Panc1 (cell line): ENCODE data around the gene CD34. TPM values are rescaled to one million over a fixed set of nuclear protein-coding genes. Genes with fewer than 3 reads are reported as not detected.

Experiments used
- ATAC-seq: fragments of 200-7000 bp; cut with Tn5 transposase; 2 replicates; pipeline ENCODE4 v1.9.1; 2020; ENCODE audit warnings: mild to moderate bottlenecking, moderate library complexity
- BruUV-seq: library from RNA; stranded (reverse); fragments of 400-500 nt; replicated peaks from 2 replicates; lab custom pipeline; 2021; lab: Mats Ljungman, UMichigan
- CTCF ChIA-PET: fragments of 300-600 bp; sonication (Branson Sonifier 250); formaldehyde crosslinking; loops from one replicate; lab custom pipeline; 2022; ENCODE audit warnings: antibody characterized with exemption; lab: Charles Lee
- POLR2A ChIA-PET: fragments of 300-600 bp; sonication (Branson Sonifier 250); formaldehyde crosslinking; loops from one replicate; lab custom pipeline; 2022; ENCODE audit warnings: antibody characterized with exemption; lab: Charles Lee
- DNase-seq: peaks from one replicate; pipeline ENCODE4 v3.0.0-alpha.2; 2010; ENCODE audit warnings: low read depth, low spot score
- H3K27ac ChIP-seq: 2 replicates; pipeline ENCODE4 v1.5.1; 2011; ENCODE audit warnings: mild to moderate bottlenecking, low read length, inconsistent platforms
- H3K27me3 ChIP-seq: fragments of 200-500 bp; sonication (Bioruptor generic); 2 replicates; pipeline ENCODE4 v1.6.0; 2014; ENCODE audit warnings: low read length, inconsistent platforms; ENCODE audit not compliant: control insufficient read depth, insufficient read depth
- H3K36me3 ChIP-seq: fragments of 200-500 bp; sonication (Bioruptor generic); 2 replicates; pipeline ENCODE4 v1.5.1; 2014; ENCODE audit warnings: inconsistent platforms, mild to moderate bottlenecking, low read length, moderate library complexity; ENCODE audit not compliant: control insufficient read depth, insufficient read depth
- H3K4me1 ChIP-seq: 2 replicates; pipeline ENCODE4 v1.5.1; 2011; ENCODE audit warnings: inconsistent platforms, mild to moderate bottlenecking, low read length, moderate library complexity; ENCODE audit not compliant: control insufficient read depth, insufficient read depth
- H3K4me3 ChIP-seq, 2 experiments: 2 replicates each; pipeline ENCODE4 v1.5.1; 2011 to 2012; ENCODE audit warnings: low read depth in 2 of 2, low read length in 2 of 2, mild to moderate bottlenecking in 2 of 2, inconsistent platforms in 1 of 2, moderate library complexity in 1 of 2
- H3K9me3 ChIP-seq: fragments of 200-500 bp; sonication (Bioruptor generic); 2 replicates; pipeline ENCODE4 v1.5.1; 2014; ENCODE audit warnings: low read depth, mild to moderate bottlenecking, inconsistent platforms, low read length, moderate library complexity; ENCODE audit not compliant: control insufficient read depth, insufficient read depth
- POLR2AphosphoS5 ChIP-seq: IDR thresholded peaks from 2 replicates; pipeline ENCODE4 v1.6.1; 2012; ENCODE audit warnings: mild to moderate bottlenecking, low read depth, low read length, moderate library complexity
- SIN3A ChIP-seq: IDR thresholded peaks from 2 replicates; pipeline ENCODE4 v1.6.1; 2012; ENCODE audit warnings: low read depth, mild to moderate bottlenecking, low read length, moderate library complexity, borderline replicate concordance; ENCODE audit not compliant: insufficient read depth
- TCF7L2 ChIP-seq: IDR thresholded peaks from 2 replicates; pipeline ENCODE4 v1.6.1; 2011; ENCODE audit warnings: mild to moderate bottlenecking, low read depth, low read length, inconsistent platforms
- in situ Hi-C: cut with HindIII; loops from 2 replicates; pipeline ENCODE4 v1.10.0; 2016; ENCODE audit warnings: low sequenced_read_pairs, low pct_unique_long_range_greater_than_20kb
- intact Hi-C: fragments of 100-400 bp; cut with micrococcal nuclease; formaldehyde crosslinking; loops from one replicate; pipeline ENCODE4 v1.10.0; 2022; ENCODE audit not compliant: unreplicated experiment
- total RNA-seq: library from RNA; stranded (reverse); gene quantifications from one replicate; pipeline ENCODE4 v1.2.1, GENCODE V29; 2021; ENCODE audit not compliant: unreplicated experiment
- TF ChIP-seq, protein P1 (sequence below), 2 experiments: IDR thresholded peaks; 2 replicates each; pipeline ENCODE4 v1.6.1; 2011 to 2012; ENCODE audit warnings: low read depth in 2 of 2, control low read depth in 1 of 2, low read length in 1 of 2, mild to moderate bottlenecking in 1 of 2, moderate library complexity in 1 of 2; ENCODE audit not compliant: insufficient read depth in 1 of 2
- TF ChIP-seq, protein P2 (sequence below): fragments of 450-650 bp; IDR thresholded peaks from 2 replicates; pipeline ENCODE4 v1.5.1; 2017; ENCODE audit warnings: mild to moderate bottlenecking

The CD34 gene
- total RNA-seq, 1 experiment from 2014 or later, result 0.15 TPM

DNA sequence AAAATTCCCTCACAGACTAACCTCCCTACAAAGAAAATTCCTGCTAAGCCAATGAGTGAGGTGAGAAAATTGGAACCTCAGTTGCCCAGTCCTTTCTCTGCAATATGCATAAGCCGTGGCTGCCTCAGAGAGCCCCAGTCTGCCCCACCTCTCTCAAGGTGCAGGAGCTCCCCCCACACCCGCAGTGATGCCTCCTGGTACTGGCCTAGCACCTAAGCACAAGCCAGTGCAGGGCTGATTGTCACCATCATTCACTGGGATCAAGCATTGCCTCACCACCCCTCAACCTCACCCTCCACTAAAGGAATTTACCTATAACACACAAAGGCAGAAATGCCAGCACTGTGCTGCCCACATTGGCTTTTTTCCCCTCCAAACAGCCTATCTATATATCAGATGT, 56.9 kb downstream of the CD34 start:
- ChIA-PET POLR2A (no interaction called here), CTCF (interaction anchor here (0.5 kb wide), 1 partner anchor 504 kb away, joined by 5 read pairs; no protein-coding TSS in a partner anchor)
- Histone ChIP-seq H3K36me3 (no peaks in the 10 kb centered on the region), H3K4me1 (no peaks in the 10 kb centered on the region), H3K4me3 (no peak overlapping the region), H3K27ac (no peak overlapping the region), H3K9me3 (no peaks in the 10 kb centered on the region), H3K27me3 (no peaks in the 10 kb centered on the region)
- ATAC-seq (no peak), DNase-seq (no peak)
- TF ChIP-seq, protein P1, sequence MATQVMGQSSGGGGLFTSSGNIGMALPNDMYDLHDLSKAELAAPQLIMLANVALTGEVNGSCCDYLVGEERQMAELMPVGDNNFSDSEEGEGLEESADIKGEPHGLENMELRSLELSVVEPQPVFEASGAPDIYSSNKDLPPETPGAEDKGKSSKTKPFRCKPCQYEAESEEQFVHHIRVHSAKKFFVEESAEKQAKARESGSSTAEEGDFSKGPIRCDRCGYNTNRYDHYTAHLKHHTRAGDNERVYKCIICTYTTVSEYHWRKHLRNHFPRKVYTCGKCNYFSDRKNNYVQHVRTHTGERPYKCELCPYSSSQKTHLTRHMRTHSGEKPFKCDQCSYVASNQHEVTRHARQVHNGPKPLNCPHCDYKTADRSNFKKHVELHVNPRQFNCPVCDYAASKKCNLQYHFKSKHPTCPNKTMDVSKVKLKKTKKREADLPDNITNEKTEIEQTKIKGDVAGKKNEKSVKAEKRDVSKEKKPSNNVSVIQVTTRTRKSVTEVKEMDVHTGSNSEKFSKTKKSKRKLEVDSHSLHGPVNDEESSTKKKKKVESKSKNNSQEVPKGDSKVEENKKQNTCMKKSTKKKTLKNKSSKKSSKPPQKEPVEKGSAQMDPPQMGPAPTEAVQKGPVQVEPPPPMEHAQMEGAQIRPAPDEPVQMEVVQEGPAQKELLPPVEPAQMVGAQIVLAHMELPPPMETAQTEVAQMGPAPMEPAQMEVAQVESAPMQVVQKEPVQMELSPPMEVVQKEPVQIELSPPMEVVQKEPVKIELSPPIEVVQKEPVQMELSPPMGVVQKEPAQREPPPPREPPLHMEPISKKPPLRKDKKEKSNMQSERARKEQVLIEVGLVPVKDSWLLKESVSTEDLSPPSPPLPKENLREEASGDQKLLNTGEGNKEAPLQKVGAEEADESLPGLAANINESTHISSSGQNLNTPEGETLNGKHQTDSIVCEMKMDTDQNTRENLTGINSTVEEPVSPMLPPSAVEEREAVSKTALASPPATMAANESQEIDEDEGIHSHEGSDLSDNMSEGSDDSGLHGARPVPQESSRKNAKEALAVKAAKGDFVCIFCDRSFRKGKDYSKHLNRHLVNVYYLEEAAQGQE (IDR thresholded peaks at IDR 0.05; ENCODE audit: insufficient read depth in 1 of 2, low read depth in 2 of 2, low read length in 1 of 2), result no peak
- no peak for TF ChIP-seq SIN3A
- no peak for TF ChIP-seq POLR2AphosphoS5
- TF ChIP-seq TCF7L2, result no peak
- TF ChIP-seq, protein P2, sequence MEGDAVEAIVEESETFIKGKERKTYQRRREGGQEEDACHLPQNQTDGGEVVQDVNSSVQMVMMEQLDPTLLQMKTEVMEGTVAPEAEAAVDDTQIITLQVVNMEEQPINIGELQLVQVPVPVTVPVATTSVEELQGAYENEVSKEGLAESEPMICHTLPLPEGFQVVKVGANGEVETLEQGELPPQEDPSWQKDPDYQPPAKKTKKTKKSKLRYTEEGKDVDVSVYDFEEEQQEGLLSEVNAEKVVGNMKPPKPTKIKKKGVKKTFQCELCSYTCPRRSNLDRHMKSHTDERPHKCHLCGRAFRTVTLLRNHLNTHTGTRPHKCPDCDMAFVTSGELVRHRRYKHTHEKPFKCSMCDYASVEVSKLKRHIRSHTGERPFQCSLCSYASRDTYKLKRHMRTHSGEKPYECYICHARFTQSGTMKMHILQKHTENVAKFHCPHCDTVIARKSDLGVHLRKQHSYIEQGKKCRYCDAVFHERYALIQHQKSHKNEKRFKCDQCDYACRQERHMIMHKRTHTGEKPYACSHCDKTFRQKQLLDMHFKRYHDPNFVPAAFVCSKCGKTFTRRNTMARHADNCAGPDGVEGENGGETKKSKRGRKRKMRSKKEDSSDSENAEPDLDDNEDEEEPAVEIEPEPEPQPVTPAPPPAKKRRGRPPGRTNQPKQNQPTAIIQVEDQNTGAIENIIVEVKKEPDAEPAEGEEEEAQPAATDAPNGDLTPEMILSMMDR, result no peak
- BruUV-seq, result no TSS peak
- intact Hi-C loops (no loop called here), in situ Hi-C loops (no loop called here)

DNA sequence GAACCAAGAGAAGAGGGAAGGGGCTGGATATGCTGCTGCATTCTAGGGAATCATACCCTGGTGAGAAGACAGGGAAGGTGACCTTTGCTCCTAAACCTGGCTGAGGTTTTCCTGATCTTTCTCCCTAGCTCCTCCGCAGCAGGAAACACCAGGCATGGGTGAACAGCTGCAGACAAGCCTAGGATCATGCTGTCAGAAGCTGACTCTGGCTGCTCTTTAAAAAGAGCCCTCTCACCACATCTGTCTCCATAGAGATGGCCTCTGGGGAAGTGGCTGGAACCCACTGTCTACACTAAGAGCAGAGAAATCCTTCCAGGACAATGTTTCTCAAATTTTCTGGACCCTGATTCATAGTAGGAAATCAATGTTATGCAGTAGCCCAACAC, 57.6 kb downstream of the CD34 start:
- TF ChIP-seq, protein P1 (IDR thresholded peaks at IDR 0.05; ENCODE audit: insufficient read depth in 1 of 2, low read depth in 2 of 2, low read length in 1 of 2), result no peak
- no peak for TF ChIP-seq POLR2AphosphoS5
- TF ChIP-seq, protein P2, result no peak
- TF ChIP-seq SIN3A, result no peak
- TF ChIP-seq TCF7L2, result no peak
- no peak for ATAC-seq
- H3K36me3 ChIP-seq, result no peaks in the 10 kb centered on the region
- H3K9me3 ChIP-seq, result no peaks in the 10 kb centered on the region
- no peak overlapping the region for H3K4me3 ChIP-seq
- no TSS peak for BruUV-seq
- no peak overlapping the region for H3K27ac ChIP-seq
- ChIA-PET POLR2A (no interaction called here), CTCF (no interaction called here)
- intact Hi-C loops (no loop called here), in situ Hi-C loops (no loop called here)
- no peaks in the 10 kb centered on the region for H3K4me1 ChIP-seq
- DNase-seq, result no peak
- H3K27me3 ChIP-seq, result no peaks in the 10 kb centered on the region
